Activated CD4-positive, CD25-positive, alpha-beta regulatory T cell treated with anti-CD3 and anti-CD28 coated beads, Interleukin-2, amount 50 U/mL, for 24 hours (primary cell): ENCODE measurements around the gene DISP3.

Experiments used
- ATAC-seq, 2 donors: fragments of 150-1000 bp; cut with Tn5 transposase; one replicate each; pipeline ENCODE4 v1.10.0; 2021; ENCODE audit warnings: mild to moderate bottlenecking in 1 of 2, moderate library complexity in 1 of 2

DISP3 gene

GRCh38 chr1:11462224-11462923 lies 16.6 kb upstream of the DISP3 start:
- ATAC-seq = no peak

GRCh38 chr1:11463177-11463576 lies 15.8 kb upstream of the DISP3 start:
- ATAC-seq = no peak

- ATAC-seq = no peak
Measured at GRCh38 chr1:11465307-11465706, 13.6 kb upstream of the DISP3 start.

- ATAC-seq = no peak
Measured at GRCh38 chr1:11466416-11466815, 12.5 kb upstream of the DISP3 start.

GRCh38 chr1:11468878-11469277 lies 10.1 kb upstream of the DISP3 start:
- no peak for ATAC-seq

- ATAC-seq = no peak
Measured at GRCh38 chr1:11470912-11471311, 8.0 kb upstream of the DISP3 start.

GRCh38 chr1:11471473-11471872 lies 7.5 kb upstream of the DISP3 start:
- ATAC-seq = no peak

GRCh38 chr1:11472284-11472683 lies 6.7 kb upstream of the DISP3 start:
- ATAC-seq = no peak

GRCh38 chr1:11472741-11473140 lies 6.2 kb upstream of the DISP3 start:
- no peak for ATAC-seq

GRCh38 chr1:11473491-11474034 lies 5.4 kb upstream of the DISP3 start:
- no peak for ATAC-seq

GRCh38 chr1:11474826-11475225 lies 4.1 kb upstream of the DISP3 start:
- no peak for ATAC-seq

- ATAC-seq = no peak
Measured at GRCh38 chr1:11475748-11476147, 3.2 kb upstream of the DISP3 start.

- ATAC-seq = no peak
Measured at GRCh38 chr1:11479375-11479979, 522 bp downstream of the DISP3 start.

- ATAC-seq = no peak
Measured at GRCh38 chr1:11481019-11481418, 2.1 kb downstream of the DISP3 start.

- no peak for ATAC-seq
Measured at GRCh38 chr1:11482198-11482597, 3.2 kb downstream of the DISP3 start.

GRCh38 chr1:11482701-11483479 lies 3.9 kb downstream of the DISP3 start:
- ATAC-seq = no peak

GRCh38 chr1:11483581-11484320 lies 4.8 kb downstream of the DISP3 start:
- no peak for ATAC-seq

- ATAC-seq = no peak
Measured at GRCh38 chr1:11484321-11484655, 5.3 kb downstream of the DISP3 start.

- no peak for ATAC-seq
Measured at GRCh38 chr1:11485191-11485590, 6.2 kb downstream of the DISP3 start.

- ATAC-seq = no peak
Measured at GRCh38 chr1:11486231-11487009, 7.5 kb downstream of the DISP3 start.

GRCh38 chr1:11487196-11487751 lies 8.3 kb downstream of the DISP3 start:
- ATAC-seq = no peak

GRCh38 chr1:11488201-11488770 lies 9.3 kb downstream of the DISP3 start:
- no peak for ATAC-seq
